OCI-M2 (cell line): ENCODE measurements around the gene LRBA.

Experiments
- DNase-seq: peaks from one replicate; lab custom pipeline; 2025; ENCODE audit not compliant: unreplicated experiment; lab: John Stamatoyannopoulos, UW

Gene LRBA

GRCh38 chr4:150818661-150819060 is 196.4 kb downstream of the LRBA start:
- no peak for DNase-seq

GRCh38 chr4:150817804-150818528 is 197.1 kb downstream of the LRBA start:
- DNase-seq: no peak

GRCh38 chr4:150817017-150817416 is 198.1 kb downstream of the LRBA start:
- no peak for DNase-seq

GRCh38 chr4:150816491-150816890 is 198.6 kb downstream of the LRBA start:
- no peak for DNase-seq

GRCh38 chr4:150814873-150815272 is 200.2 kb downstream of the LRBA start:
- no peak for DNase-seq

GRCh38 chr4:150805183-150806025 is 209.7 kb downstream of the LRBA start:
- DNase-seq: no peak

GRCh38 chr4:150801833-150802232 is 213.3 kb downstream of the LRBA start:
- no peak for DNase-seq

- no peak for DNase-seq
These were observed 215.9 kb downstream of the LRBA start for GRCh38 chr4:150799207-150799606.

GRCh38 chr4:150794706-150795105 is 220.4 kb downstream of the LRBA start:
- no peak for DNase-seq

GRCh38 chr4:150789864-150790263 is 225.2 kb downstream of the LRBA start:
- DNase-seq: no peak

- DNase-seq: no peak
These were observed 230.1 kb downstream of the LRBA start for GRCh38 chr4:150784939-150785338.

GRCh38 chr4:150784305-150784704 is 230.8 kb downstream of the LRBA start:
- no peak for DNase-seq

- no peak for DNase-seq
These were observed 232.2 kb downstream of the LRBA start for GRCh38 chr4:150782921-150783320.

- no peak for DNase-seq
These were observed 232.8 kb downstream of the LRBA start for GRCh38 chr4:150782311-150782710.

GRCh38 chr4:150781191-150781590 is 233.9 kb downstream of the LRBA start:
- DNase-seq: no peak

- DNase-seq: no peak
These were observed 235.4 kb downstream of the LRBA start for GRCh38 chr4:150779707-150780106.

- no peak for DNase-seq
These were observed 241.2 kb downstream of the LRBA start for GRCh38 chr4:150773729-150774449.

- DNase-seq: no peak
These were observed 242.1 kb downstream of the LRBA start for GRCh38 chr4:150773032-150773431.

- DNase-seq: no peak
These were observed 243.7 kb downstream of the LRBA start for GRCh38 chr4:150771382-150771781.

GRCh38 chr4:150769845-150770244 is 245.2 kb downstream of the LRBA start:
- DNase-seq: no peak

GRCh38 chr4:150769248-150769647 is 245.8 kb downstream of the LRBA start:
- DNase-seq: no peak

- no peak for DNase-seq
These were observed 246.6 kb downstream of the LRBA start for GRCh38 chr4:150768497-150768896.
